HG03196 (cell line): ENCODE measurements around the gene HHIPL1.
"Not testable (repeated sequence)": the region's sequence is repeated elsewhere in the genome, so short reads cannot be mapped to it uniquely, and the experiment has no call there.

ENCODE experiments used
- ATAC-seq: cut with Tn5 transposase; IDR thresholded peaks from one replicate; pipeline ENCODE4 v1.9.1; 2021; ENCODE audit not compliant: unreplicated experiment

Gene HHIPL1

GRCh38 chr14:99633141-99633540 is 11.8 kb upstream of the HHIPL1 start:
- ATAC-seq, result no peak

DNA sequence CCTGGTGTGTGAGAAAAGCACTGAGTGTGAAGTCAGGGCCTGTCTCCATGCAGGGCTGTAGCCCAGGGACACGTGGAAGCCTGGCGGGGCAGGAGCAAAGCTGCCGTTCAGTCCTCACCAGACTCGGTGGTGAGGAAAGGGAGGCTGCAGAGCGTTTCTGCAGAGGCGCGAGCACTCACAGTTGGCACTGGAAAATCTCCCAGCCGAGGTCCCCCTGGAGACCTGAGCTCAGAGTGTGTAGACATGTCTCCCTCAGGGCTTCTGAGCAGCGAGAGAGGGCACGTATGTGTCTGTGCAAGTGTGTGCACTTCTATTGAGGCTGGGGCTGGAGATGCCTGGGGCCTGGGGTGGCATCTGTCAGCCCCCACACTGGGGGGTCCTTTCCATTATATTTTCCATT is 11.0 kb upstream of the HHIPL1 start:
- ATAC-seq, result no peak

DNA sequence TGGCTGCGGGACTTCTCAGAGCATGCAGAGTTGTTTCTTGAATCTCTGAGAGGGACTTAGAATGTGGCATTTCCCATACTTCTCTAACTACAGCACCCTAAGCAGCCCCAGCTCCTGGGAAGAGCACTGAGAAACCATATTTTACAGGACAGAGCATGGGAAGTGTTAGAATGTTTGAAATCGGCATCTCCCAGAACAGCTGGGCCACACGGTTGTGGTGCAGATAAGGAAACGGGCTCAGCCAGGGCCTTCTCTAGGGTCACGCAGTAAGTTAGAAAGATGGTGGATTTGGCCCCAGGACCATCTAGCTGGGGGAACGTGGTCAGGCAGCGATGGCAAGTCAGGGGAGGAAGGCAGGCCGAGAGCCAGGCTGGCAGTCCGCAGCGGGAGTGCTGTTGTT is 10.5 kb upstream of the HHIPL1 start:
- ATAC-seq, result no peak

- no peak for ATAC-seq
These were observed 9.8 kb upstream of the HHIPL1 start for GRCh38 chr14:99635116-99635515.

DNA sequence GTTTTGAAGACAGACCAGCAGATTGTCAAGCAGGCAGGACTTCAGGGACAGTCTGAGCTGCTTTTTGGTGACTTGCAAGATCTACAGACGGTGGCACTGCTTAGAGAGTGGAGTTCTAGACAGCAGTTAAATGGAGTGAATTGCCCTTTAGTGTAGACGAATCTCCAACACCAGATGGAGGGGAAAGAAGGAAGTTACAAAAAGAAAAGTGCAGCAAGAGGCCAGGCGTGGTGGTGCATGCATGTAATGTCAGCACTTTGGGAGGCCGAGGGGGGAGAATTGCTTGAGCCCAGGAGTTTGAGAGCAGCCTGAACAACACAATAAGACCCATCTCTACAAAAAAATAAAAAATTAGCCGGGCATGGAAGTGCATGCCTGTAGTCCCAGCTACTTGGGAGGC is 8.4 kb upstream of the HHIPL1 start:
- ATAC-seq, result no peak

DNA sequence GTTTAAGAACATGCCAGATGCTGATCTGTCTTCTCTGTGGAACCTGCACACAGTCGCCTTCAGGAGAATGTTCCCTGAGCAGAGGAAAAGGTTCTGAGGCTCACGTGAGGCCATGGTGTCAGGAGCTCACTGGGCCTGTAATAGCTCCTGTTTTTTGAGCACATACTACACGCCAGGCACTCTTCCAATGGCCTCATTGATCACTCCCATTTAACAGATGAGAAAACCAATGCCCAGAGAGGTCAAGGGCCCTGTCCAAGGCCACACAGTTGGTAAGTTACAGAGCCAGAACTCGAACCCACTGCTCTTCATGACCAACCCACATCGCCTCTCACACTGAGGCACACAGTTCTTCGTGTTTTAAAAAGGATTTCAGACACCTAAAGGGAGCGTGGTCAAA is 7.3 kb upstream of the HHIPL1 start:
- no peak for ATAC-seq

- not testable (repeated sequence) for ATAC-seq
These were observed 2.2 kb upstream of the HHIPL1 start for GRCh38 chr14:99642771-99643170.

GRCh38 chr14:99643343-99643742 is 1.6 kb upstream of the HHIPL1 start:
- ATAC-seq, result no peak

DNA sequence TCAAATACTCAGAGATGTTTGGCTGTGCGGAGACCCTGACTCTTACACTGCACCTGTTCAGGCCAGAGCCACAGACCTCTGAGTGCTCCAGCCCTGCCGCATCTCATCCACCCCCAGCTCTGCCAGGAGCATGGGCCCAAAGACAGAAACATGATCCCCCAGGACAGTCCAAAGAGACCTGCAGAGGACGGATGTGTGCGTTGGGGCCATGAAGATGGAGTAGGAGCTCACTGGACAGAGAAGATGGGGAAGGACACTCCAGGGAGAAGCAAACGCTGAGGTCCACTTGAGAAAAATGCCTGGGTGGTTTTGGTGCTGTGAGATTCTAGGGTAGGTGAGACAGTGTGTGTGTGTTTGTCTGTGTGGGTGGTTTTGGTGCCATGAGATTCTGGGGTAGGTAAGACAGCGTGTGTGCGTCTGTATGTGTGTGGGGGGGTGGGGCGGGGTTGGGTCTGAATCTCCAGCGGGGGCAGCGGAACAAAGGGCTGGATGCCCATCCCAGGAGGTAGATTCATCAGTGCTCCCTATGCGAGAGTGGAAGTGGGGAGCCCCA is 818 bp upstream of the HHIPL1 start:
- no peak for ATAC-seq

GRCh38 chr14:99645545-99646505 is 896 bp downstream of the HHIPL1 start:
- ATAC-seq, result no peak

GRCh38 chr14:99647411-99647810 is 2.5 kb downstream of the HHIPL1 start:
- no peak for ATAC-seq

- no peak for ATAC-seq
These were observed 3.3 kb downstream of the HHIPL1 start for GRCh38 chr14:99648027-99648784.

DNA sequence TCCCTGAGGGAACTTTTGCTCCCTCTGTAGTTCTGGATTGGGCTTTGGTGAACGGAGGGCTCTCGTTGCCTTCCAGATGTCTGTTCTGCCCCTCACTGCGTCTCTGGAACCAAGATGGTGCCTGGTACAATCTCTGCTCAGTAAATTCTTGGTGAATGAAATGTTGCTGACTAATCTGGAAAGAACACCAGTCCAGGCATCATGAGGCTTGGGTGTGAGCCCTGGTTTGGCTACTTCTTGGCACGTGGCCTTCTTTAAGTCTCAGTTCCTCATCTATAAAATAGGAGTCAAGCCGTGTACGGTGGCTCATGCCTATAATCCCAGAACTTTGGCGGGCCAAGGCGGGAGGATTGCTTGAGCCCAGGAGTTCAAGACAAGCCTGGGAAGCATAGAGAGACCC is 4.3 kb downstream of the HHIPL1 start:
- no peak for ATAC-seq

- ATAC-seq, result no peak
These were observed 4.7 kb downstream of the HHIPL1 start for GRCh38 chr14:99649643-99650042.

DNA sequence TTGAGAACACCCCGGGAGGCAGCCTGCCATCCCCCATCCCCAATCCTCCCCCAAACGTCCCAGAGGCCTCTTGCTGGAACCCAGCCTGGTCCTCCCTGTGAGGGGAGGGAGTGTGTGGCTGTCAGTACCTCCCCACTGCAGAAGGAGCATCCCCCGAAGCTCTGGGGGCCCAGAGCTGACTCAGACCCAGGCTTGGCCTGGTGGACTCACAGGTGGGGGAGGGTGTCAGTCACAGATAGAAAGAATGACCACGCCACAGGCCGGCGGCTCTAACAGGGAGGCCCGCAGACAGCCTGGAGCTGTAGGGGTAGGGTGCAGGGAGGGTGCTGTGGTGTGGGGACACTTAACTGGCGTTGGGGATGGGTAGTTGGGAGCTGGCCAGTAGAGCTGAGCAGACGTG is 5.3 kb downstream of the HHIPL1 start:
- ATAC-seq, result no peak

GRCh38 chr14:99651953-99652746 is 7.2 kb downstream of the HHIPL1 start:
- ATAC-seq, result no peak

GRCh38 chr14:99654235-99654985 is 9.5 kb downstream of the HHIPL1 start:
- ATAC-seq, result no peak

- no peak for ATAC-seq
These were observed 10.6 kb downstream of the HHIPL1 start for GRCh38 chr14:99655521-99655920.

DNA sequence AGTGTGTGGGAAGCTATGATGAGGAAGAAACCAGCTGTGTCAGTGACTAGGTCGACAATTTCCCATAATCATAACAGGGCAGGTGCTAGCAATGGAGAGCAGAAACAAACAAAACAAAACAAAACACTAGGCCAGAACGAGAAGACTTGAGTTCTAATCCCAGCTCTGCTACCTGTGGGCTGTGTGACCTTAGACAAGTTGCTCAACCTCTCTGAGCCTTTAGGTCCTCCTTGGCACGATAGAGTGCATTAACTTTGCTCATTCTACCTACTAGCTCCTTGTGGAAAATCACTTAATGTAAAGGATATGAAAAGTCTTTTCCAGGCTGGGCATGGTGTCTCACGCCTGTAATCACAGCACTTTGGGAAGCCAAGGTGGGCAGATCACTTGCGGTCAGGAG is 11.2 kb downstream of the HHIPL1 start:
- no peak for ATAC-seq

DNA sequence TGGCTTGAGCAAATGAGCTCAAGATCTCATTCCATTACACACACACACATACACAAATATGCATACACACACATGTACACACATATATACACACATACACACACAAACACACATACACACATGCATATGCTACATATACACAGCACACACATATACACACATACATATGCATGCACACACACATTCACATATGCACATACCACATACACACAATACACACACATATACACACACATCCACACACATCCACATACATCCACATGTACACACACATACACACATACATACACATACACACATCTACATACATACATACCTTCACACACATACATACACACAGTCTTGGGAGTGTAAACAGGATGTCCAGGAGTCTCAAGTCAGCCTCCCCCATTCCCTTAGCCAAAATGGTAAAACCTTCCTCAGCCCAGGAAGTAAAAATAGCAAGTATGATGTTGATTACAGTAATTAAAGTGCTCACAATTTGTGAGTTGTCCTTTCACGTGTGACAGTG is 12.8 kb downstream of the HHIPL1 start:
- ATAC-seq, result no peak
